SH-SY5Y (cell line): ENCODE data around the gene CNTNAP5.

Experiments
- GATA2 ChIP-seq: IDR thresholded peaks from 2 replicates; pipeline ENCODE4 v1.6.1; 2011; ENCODE audit warnings: mild to moderate bottlenecking, low read depth, low read length
- GATA3 ChIP-seq: IDR thresholded peaks from 2 replicates; pipeline ENCODE4 v1.6.1; 2011; ENCODE audit warnings: low read depth, mild to moderate bottlenecking, low read length, moderate library complexity

CNTNAP5 gene

DNA sequence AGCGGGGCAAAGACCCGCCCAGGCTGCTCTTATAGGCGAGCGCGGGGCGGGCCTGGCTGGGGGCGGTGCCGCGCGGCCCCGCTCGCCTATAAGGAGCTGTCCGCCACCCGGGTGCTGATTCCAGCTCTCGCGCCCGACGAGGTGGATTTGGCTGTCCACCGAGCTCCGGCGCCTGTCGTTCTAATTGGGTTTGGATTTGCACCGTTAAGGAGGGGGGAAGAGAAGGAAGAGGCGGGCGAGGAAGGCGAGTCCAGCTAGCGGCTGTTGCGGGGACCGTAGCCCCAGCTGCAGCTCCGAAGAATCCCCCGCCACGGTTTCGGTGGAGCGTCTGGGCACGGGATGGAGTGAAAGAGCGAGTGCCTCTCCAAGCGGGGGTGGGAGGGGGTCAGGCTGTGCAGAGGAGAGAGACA lies at the start of gene CNTNAP5:
CNTNAP5 (plus strand) TSS at position 117 of the 410 bp plus-strand sequence. CDS start 364 bp downstream, outside the sequence.
- TF ChIP-seq GATA3 (no peak), GATA2 (no peak)

DNA sequence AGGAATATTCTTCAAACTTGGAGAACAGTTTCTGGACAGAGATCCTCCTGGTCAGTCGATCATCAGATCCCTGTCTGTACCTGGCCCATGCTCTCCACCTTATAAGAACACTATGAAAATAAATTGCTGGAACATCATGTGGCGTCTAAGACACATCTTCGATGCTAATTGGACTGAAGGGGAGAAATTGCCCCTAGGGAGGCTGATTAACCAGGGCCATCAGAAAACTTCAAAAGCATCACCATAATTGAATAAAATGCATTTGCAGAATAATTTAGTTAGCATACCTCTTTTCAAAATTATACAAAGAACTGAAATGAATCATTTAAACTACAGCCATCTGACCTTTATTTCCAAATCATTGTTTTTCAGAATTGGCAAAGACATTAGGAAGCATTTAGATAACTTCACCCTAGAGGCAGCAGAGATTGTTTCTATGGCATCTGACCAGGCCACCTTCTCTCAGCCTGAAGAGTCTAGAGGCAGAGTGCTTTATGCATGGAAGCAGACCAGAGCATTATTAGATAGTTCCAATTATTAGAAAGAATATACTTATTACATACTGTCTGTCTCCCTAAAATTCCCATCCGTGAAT lies 48.9 kb upstream of the CNTNAP5 start:
- TF ChIP-seq GATA3 = no peak
- peak; percentile 50; the same call in 1 of the 2 replicates for TF ChIP-seq GATA2

DNA sequence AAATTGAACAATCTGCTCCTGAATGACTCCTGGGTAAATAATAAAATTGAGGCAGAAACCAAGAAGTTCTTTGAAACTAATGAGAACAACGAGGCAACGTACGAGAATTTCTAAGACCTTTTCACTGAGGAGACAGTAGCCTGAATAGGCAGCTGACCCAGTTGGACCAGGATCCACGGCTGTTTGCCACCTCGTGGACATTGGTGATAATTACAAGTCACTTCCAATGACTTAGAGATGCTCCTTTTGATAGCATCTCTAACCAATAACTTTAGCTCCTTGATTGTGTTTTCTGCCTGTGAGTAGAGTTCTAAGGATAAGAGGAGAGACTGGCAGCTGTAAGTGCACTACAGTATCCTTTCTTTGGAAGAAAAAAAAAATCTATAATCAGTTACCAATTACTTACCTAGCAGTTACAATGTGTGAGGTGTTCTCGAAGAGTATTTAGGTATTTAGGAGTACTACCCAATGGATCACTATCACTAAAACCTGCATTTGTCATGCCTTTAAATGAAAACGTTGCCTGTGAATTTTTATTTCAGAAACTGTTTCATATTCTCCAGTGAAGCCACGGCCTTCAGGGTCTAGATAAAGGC lies 31.3 kb upstream of the CNTNAP5 start:
- TF ChIP-seq GATA3 (no peak), GATA2 (no peak)

- TF ChIP-seq GATA2 = no peak
Measured at GRCh38 chr2:123999681-124000080, 25.4 kb upstream of the CNTNAP5 start.

GRCh38 chr2:124001696-124002430 lies 23.2 kb upstream of the CNTNAP5 start:
- TF ChIP-seq GATA2 (no peak), GATA3 (no peak)

GRCh38 chr2:124018890-124019289 lies 6.2 kb upstream of the CNTNAP5 start:
- TF ChIP-seq GATA2 (no peak), GATA3 (no peak)

- TF ChIP-seq GATA3 = no peak
- TF ChIP-seq GATA2 = no peak
Measured at GRCh38 chr2:124024561-124025170, 421 bp upstream of the CNTNAP5 start.

DNA sequence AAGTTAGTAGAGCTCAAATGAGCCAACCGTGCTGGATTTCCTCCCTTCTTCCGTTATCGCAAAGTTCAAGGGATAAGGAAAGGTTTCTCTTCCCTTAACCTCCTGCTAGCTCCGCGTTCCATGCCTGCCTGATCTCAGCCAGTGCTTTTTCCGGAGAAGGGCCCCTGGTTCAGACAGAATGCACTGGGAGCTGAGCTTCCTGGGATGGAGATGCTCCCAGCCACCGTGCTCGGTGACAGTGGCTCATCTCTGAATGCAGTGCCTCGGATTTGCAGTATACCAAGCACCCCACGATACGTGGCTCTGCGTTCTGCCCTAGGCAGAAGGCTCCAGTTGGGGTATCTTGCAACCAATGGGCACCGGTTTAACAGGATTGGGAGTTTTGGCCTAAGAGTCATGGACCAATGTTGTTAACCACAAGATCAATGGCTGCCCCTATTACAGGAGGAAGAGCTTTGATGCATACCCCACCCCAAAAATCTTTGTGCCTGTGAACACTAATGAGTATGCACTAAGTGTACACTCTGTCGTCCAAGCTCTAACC lies 876 bp downstream of the CNTNAP5 start:
- TF ChIP-seq GATA3 (no peak), GATA2 (no peak)

DNA sequence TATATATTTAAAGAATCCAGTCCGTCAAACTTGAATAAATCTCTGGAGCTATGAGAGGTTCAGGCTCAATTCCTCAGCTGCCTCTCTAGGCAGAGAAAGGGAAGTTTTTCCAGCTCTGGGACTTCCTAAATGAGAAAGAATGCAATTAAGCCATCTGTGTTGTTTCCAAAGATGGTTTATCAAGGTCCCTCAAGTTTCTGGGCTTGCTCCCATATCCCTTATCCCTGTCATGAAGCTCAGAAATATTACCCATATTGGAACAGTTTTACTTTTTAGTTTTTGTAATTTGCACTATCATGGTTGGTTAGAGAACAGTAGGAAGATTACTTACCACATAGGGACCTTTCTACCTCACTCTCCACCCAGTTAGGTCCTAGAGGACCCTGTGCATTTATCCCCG lies 1.4 kb downstream of the CNTNAP5 start:
- TF ChIP-seq GATA2 (no peak), GATA3 (no peak)

DNA sequence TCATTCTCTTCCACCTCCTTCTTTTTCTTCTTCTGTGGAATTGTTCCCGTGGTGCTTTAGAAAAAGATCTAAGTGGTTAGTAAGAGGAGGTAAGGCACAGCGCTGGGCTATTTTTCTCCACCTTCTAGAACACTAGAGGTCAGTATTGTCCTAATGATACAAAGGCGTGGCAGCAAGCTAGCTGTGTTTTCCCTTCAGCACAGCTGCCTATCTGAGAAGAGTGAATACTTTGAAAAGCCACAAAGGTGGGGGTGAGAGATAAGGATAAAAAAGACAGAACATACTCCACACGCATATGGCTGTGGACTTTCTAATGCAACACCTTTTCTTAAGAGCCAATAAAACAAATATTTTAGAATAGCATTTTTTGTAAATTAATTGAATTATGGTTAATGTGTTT lies 2.1 kb downstream of the CNTNAP5 start:
- no peak for TF ChIP-seq GATA3
- peak; percentile 43 for TF ChIP-seq GATA2

DNA sequence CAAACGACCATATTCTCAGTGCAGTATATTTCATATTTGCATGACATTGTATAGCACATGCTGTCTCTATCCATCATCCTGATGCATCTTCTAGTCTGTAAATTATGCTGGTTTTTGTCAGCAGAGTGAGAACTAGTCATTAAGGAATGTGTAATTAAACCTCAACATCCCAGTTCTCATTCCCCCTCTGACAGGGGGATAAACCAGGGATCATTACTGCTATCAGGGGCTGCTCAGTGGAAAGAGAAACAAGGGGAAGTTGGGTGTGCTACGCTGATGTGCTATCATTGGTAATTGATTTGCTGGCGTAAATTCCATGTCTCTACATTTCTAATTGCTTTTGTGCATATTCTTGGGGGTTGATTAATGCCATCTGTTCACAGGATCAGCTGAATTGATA lies 7.7 kb downstream of the CNTNAP5 start:
- no peak for TF ChIP-seq GATA3
- TF ChIP-seq GATA2 = no peak

- TF ChIP-seq GATA3 (no peak), GATA2 (no peak)
Measured at GRCh38 chr2:124034265-124034664, 9.2 kb downstream of the CNTNAP5 start.

DNA sequence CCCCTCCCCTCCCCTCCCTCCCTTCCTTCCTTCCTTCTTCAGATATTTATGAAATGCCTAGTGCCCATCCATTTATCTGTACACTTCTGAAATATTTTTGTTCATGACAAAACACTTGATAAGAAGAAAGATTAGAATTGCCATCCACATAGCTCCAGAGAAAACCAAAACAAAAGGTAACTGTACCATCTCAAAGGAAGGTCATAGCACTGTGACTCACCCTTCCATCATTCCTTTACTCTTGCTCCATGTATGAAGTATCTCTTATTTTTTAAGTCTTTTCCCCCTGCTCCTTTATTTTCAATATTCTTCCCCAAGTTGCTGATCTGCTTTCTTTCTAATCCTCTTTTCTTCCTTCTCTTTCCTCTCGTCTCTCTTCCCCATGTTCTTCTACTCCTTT lies 9.9 kb downstream of the CNTNAP5 start:
- no peak for TF ChIP-seq GATA2
- no peak for TF ChIP-seq GATA3

DNA sequence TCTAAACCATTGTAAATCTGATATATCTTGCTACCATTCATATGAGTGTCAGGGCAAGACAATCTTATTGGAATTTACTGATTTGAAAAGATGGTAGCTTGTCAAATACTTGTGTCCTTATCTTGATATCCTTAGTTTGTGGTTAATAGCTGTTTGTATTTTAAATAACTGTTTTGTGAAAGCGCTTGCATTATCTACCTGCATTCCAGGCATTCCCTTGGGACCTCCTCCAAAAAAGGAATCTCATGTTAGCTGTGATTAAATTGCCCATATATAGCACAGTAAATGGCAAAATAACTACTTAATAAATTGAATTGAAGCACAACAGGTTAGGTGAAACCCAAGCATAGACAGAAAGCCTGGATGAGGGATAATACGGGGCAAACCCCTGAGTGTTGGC lies 13.9 kb downstream of the CNTNAP5 start:
- TF ChIP-seq GATA2 = no peak
- no peak for TF ChIP-seq GATA3
